CD4-positive, alpha-beta T cell (primary cell): ENCODE results near the gene SRRM5. TPM values are rescaled to one million over a fixed set of nuclear protein-coding genes. Genes with fewer than 3 reads are reported as not detected.

Experiments used
- ATAC-seq: fragments of 200-7000 bp; cut with Tn5 transposase; one replicate; pipeline ENCODE4 v1.10.0; 2022; ENCODE audit warnings: mild to moderate bottlenecking; ENCODE audit not compliant: poor library complexity
- CTCF ChIA-PET: fragments of 350-600 bp; sonication (Branson Sonifier 250); formaldehyde crosslinking; loops from one replicate; lab custom pipeline; 2021; ENCODE audit warnings: antibody characterized with exemption, inconsistent platforms; lab: Charles Lee
- POLR2A ChIA-PET: fragments of 350-600 bp; sonication (Branson Sonifier 250); formaldehyde crosslinking; loops from one replicate; lab custom pipeline; 2021; ENCODE audit warnings: antibody characterized with exemption, inconsistent platforms; lab: Charles Lee
- DNase-seq, 14 experiments: peaks; one replicate each; pipeline ENCODE4 v3.0.0-alpha.2; 2013 to 2020; ENCODE audit warnings: mixed read lengths in 2 of 14
- H3K27ac ChIP-seq, 2 donors: one replicate each; pipeline versions ENCODE4 v1.5.1 to v1.7.0; 2013; ENCODE audit warnings: low read length in 2 of 2, low read depth in 1 of 2, mild to moderate bottlenecking in 1 of 2
- H3K27me3 ChIP-seq, 2 experiments: 1 replicate in 1 of 2; 2 replicates in 1 of 2; pipeline versions ENCODE4 v1.6.1 to v1.7.0; 2013; ENCODE audit warnings: low read length in 2 of 2, control low read depth in 1 of 2, mild to moderate bottlenecking in 1 of 2, moderate library complexity in 1 of 2; ENCODE audit not compliant: insufficient read depth in 2 of 2, control insufficient read depth in 1 of 2
- H3K36me3 ChIP-seq: one replicate; pipeline ENCODE4 v1.6.1; 2013; ENCODE audit warnings: low read length, control low read depth; ENCODE audit not compliant: insufficient read depth
- H3K4me1 ChIP-seq: one replicate; pipeline ENCODE4 v1.6.1; 2013; ENCODE audit warnings: low read length, control low read depth; ENCODE audit not compliant: insufficient read depth
- H3K4me3 ChIP-seq: one replicate; pipeline ENCODE4 v1.5.1; 2013; ENCODE audit warnings: mild to moderate bottlenecking, low read length, moderate library complexity
- H3K9me3 ChIP-seq, 2 experiments: 1 replicate in 1 of 2; 2 replicates in 1 of 2; pipeline versions ENCODE4 v1.6.1 to v1.7.0; 2013; ENCODE audit warnings: low read length in 2 of 2, mild to moderate bottlenecking in 2 of 2, control low read depth in 1 of 2, moderate library complexity in 1 of 2; ENCODE audit not compliant: control insufficient read depth in 1 of 2, insufficient read depth in 1 of 2
- H3K27ac Mint-ChIP-seq: one replicate; pipeline ENCODE4 v1.8.0; 2020; ENCODE audit warnings: mixed read lengths
- H3K27me3 Mint-ChIP-seq: one replicate; pipeline ENCODE4 v1.8.0; 2021; ENCODE audit warnings: mixed read lengths
- H3K36me3 Mint-ChIP-seq: one replicate; pipeline ENCODE4 v1.8.0; 2021; ENCODE audit warnings: low read depth, mixed read lengths
- H3K4me1 Mint-ChIP-seq: one replicate; pipeline ENCODE4 v1.8.0; 2021; ENCODE audit warnings: low read depth, mixed read lengths
- H3K4me3 Mint-ChIP-seq: one replicate; pipeline ENCODE4 v1.8.0; 2020; ENCODE audit warnings: mild to moderate bottlenecking, mixed read lengths
- H3K9me3 Mint-ChIP-seq: one replicate; pipeline ENCODE4 v1.8.0; 2020; ENCODE audit warnings: mixed read lengths
- intact Hi-C, 2 experiments: fragments of 100-400 bp; cut with DNase I in 1 of 2; cut with micrococcal nuclease in 1 of 2; formaldehyde crosslinking; loops; one replicate each; pipeline versions ENCODE4 v1.15.1 to v1.9.0; 2023 to 2025; cut with DNase I, micrococcal nuclease
- total RNA-seq, 174 experiments: library from RNA in 2 of 174; stranded (reverse) in 2 of 174; gene quantifications; one replicate each; pipeline ENCODE4 v1.2.3 and lab custom pipeline; 2021 to 2026
- TF ChIP-seq, protein P1 (sequence below): fragments of 200-600 bp; IDR thresholded peaks from one replicate; pipeline ENCODE4 v1.8.0; 2022; ENCODE audit warnings: antibody characterized with exemption, mild to moderate bottlenecking

Gene SRRM5
- total RNA-seq, 2 experiments from 2014 or later = 0.25 to 0.56 TPM

DNA sequence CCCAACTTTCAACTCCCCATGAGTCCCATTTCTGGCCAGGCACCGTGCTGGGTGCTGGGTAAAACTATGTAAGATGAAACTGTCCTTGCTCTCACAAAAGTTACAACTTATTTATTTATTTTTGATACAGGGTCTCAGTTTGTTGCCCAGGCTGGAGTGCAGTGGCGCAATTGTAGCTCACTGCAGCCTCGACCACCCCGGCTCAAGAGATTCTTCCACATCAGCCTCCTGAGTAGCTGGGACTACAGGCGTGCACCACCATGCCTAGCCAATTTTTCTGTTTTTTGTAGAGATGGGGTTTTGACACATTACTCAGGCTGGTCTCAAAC lies 40.6 kb downstream of the SRRM5 start:
- ATAC-seq (no peak), DNase-seq (no peak)
- H3K36me3 Mint-ChIP-seq = peaks cover 56% of the 10 kb centered on the region
- H3K9me3 ChIP-seq = peaks cover 0 to 11% of the 10 kb centered on the region in 2 experiments
- H3K27ac ChIP-seq = no peak overlapping the region
- peaks cover 23% of the 10 kb centered on the region for H3K36me3 ChIP-seq
- no peaks in the 10 kb centered on the region for H3K9me3 Mint-ChIP-seq
- no peaks in the 10 kb centered on the region for H3K27me3 ChIP-seq
- H3K4me1 ChIP-seq = no peaks in the 10 kb centered on the region
- ChIA-PET POLR2A (interaction anchor here (1.1 kb wide), 1 partner anchor 16 kb away, joined by 3 read pairs; no protein-coding TSS in a partner anchor), CTCF (no interaction called here)
- no peaks in the 10 kb centered on the region for H3K4me1 Mint-ChIP-seq
- H3K27me3 Mint-ChIP-seq = no peaks in the 10 kb centered on the region
- TF ChIP-seq, protein P1, sequence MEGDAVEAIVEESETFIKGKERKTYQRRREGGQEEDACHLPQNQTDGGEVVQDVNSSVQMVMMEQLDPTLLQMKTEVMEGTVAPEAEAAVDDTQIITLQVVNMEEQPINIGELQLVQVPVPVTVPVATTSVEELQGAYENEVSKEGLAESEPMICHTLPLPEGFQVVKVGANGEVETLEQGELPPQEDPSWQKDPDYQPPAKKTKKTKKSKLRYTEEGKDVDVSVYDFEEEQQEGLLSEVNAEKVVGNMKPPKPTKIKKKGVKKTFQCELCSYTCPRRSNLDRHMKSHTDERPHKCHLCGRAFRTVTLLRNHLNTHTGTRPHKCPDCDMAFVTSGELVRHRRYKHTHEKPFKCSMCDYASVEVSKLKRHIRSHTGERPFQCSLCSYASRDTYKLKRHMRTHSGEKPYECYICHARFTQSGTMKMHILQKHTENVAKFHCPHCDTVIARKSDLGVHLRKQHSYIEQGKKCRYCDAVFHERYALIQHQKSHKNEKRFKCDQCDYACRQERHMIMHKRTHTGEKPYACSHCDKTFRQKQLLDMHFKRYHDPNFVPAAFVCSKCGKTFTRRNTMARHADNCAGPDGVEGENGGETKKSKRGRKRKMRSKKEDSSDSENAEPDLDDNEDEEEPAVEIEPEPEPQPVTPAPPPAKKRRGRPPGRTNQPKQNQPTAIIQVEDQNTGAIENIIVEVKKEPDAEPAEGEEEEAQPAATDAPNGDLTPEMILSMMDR = no peak
- intact Hi-C loops = loop anchor here in 1 of 2 experiments (5.0 kb wide), 2 partner anchors 40 to 55 kb away; partner anchors contain the start of genes IRGQ, SRRM5 and ZNF576
- no peak overlapping the region for H3K4me3 Mint-ChIP-seq
- H3K4me3 ChIP-seq = no peak overlapping the region
- no peak overlapping the region for H3K27ac Mint-ChIP-seq

DNA sequence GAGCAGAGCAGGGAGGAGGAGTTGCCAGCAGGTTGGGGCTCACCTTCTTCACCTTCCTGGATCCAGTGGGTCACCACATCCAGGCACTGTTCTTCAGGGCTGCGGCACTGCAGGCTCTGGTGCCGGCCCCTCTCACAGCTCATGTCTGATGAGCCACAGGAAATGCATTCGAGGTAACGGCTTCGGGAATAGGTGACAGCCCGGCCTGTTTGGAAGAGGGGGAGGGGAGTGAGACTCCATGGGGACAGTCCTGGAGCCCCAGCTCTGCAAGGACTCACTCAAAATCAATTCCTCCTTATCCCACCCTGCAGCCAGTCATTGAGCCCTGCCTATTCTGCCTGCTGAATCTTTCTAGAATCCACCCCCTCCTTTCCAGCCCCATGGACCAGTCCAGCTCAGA lies 44.5 kb downstream of the SRRM5 start:
- no peak for ATAC-seq
- Mint-ChIP-seq H3K9me3 (peaks cover 10% of the 10 kb centered on the region), H3K4me1 (no peaks in the 10 kb centered on the region), H3K27me3 (no peaks in the 10 kb centered on the region), H3K4me3 (no peak overlapping the region), H3K36me3 (peaks cover 60% of the 10 kb centered on the region), H3K27ac (no peak overlapping the region)
- no peak for DNase-seq
- no peak overlapping the region for H3K27ac ChIP-seq
- peaks cover 0 to 24% of the 10 kb centered on the region in 2 experiments for H3K9me3 ChIP-seq
- no peaks in the 10 kb centered on the region for H3K27me3 ChIP-seq
- H3K4me3 ChIP-seq = no peak overlapping the region
- peaks cover 21% of the 10 kb centered on the region for H3K36me3 ChIP-seq
- ChIA-PET CTCF (no interaction called here), POLR2A (interaction anchor here (1.2 kb wide), 1 partner anchor 12 kb away, joined by 3 read pairs; no protein-coding TSS in a partner anchor)
- TF ChIP-seq, protein P1 = no peak
- intact Hi-C loops = no loop called here
- H3K4me1 ChIP-seq = no peaks in the 10 kb centered on the region

DNA sequence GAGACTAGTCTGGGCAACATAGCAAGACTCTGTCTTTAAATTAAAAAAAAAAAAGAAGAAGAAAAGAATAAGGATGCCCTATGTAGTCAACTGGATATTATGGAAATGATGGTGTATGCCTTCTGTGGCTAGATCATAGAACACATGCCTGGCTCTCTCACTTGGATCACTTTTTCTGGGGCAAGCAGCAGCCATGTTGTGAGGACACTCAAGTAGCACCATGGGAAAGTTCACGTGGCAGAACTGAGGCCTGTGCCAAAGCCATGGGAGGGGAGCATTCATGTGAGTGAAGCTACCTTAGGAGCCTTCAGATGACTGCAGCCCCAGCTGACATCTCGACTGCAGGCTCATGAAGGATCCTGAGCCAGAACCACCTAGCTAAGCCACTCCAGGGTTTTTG lies 46.1 kb downstream of the SRRM5 start:
- Mint-ChIP-seq H3K27me3 (no peaks in the 10 kb centered on the region), H3K4me3 (no peak overlapping the region), H3K9me3 (peaks cover 10% of the 10 kb centered on the region), H3K4me1 (no peaks in the 10 kb centered on the region), H3K36me3 (peaks cover 59% of the 10 kb centered on the region), H3K27ac (no peak overlapping the region)
- ATAC-seq (no peak), DNase-seq (no peak)
- CTCF ChIA-PET = no interaction called here
- intact Hi-C loops = no loop called here
- POLR2A ChIA-PET = interaction anchor here (1.6 kb wide), 1 partner anchor 10 kb away, joined by 6 read pairs; no protein-coding TSS in a partner anchor
- Histone ChIP-seq H3K27me3 (no peaks in the 10 kb centered on the region), H3K27ac (no peak overlapping the region), H3K36me3 (peaks cover 16% of the 10 kb centered on the region), H3K4me3 (no peak overlapping the region), H3K9me3 (peaks cover 0 to 24% of the 10 kb centered on the region in 2 experiments), H3K4me1 (no peaks in the 10 kb centered on the region)
- TF ChIP-seq, protein P1 = no peak
